Adipocyte (in vitro differentiated cells): ENCODE measurements around the gene ARHGAP40.

ENCODE experiments used
- DNase-seq: peaks from one replicate; pipeline ENCODE4 v3.0.0-alpha.2; 2015; ENCODE audit warnings: low read depth
- H3K27me3 ChIP-seq: replicated peaks from 2 replicates; pipeline ENCODE4 v1.7.0; 2013; ENCODE audit warnings: mild to moderate bottlenecking, low read length, moderate library complexity; ENCODE audit not compliant: control insufficient read depth, insufficient read depth
- H3K36me3 ChIP-seq: 2 replicates; pipeline ENCODE4 v1.7.0; 2013; ENCODE audit warnings: low read length, mild to moderate bottlenecking, moderate library complexity; ENCODE audit not compliant: control insufficient read depth, insufficient read depth, severe bottlenecking
- H3K4me1 ChIP-seq: 2 replicates; pipeline ENCODE4 v1.7.0; 2013; ENCODE audit warnings: mild to moderate bottlenecking, low read length, moderate library complexity; ENCODE audit not compliant: control insufficient read depth, insufficient read depth
- H3K4me3 ChIP-seq: 2 replicates; pipeline ENCODE4 v1.7.0; 2013; ENCODE audit warnings: mild to moderate bottlenecking, low read length, moderate library complexity
- H3K9ac ChIP-seq: 2 replicates; pipeline ENCODE4 v1.7.0; 2013; ENCODE audit warnings: mild to moderate bottlenecking, low read length, moderate library complexity
- H3K9me3 ChIP-seq: 2 replicates; pipeline ENCODE4 v1.7.0; 2013; ENCODE audit warnings: mild to moderate bottlenecking, low read length, moderate library complexity; ENCODE audit not compliant: control insufficient read depth

Gene ARHGAP40

DNA sequence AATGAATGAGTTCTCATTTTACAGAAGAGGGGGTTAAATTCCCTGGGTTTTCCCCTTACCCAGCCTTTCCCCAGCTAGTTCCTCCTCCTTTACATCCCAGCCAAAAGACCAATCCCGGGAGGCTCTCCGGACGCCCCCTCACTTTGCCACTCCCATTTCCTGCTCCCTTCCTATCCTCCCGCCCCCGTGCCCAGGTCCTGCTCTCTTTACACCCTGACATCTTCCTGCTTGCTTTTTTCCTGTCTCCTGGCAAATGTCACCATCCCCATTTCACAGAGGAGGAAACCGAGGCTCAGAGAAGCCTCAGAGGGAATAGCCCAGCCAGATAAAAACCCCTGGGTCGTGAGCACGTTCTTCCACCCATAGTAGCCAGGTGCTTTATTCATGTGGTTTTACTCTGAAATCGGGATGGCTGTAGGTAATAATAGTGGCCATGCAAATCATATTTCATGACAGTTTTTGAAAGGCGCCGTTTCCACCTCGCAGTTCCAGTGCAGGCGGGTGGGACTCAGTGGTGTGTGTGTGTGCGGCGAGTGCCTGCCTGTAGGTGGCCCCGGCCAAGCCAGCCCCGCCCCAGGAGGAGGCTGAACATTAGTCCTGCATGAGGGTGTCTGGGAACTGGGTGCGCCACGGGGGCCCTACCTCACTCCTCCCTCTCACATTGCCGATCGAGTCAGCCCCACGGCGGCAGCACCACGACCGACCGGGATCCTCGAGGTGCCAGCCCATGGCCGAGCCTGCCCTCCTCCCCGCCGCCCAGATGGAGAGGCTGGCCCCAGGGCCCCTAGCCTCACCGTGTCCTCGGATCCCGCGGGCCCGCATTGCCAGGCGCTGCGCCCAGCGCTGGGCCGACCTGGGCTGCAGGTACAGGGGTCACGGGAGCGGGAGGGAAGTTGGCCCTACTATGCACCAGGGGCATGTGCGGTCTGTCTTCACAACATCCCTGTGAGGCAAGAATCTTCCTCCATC, at the start of gene ARHGAP40:
Gene ARHGAP40, plus strand, starts transcription at position 594 of the 969 bp plus-strand sequence.
- H3K9me3 ChIP-seq, result no peaks in the 10 kb centered on the region
- peaks cover 62% of the 10 kb centered on the region for H3K27me3 ChIP-seq
- no peaks in the 10 kb centered on the region for H3K4me1 ChIP-seq
- DNase-seq, result no peak
- no peaks in the 10 kb centered on the region for H3K36me3 ChIP-seq
- H3K4me3 ChIP-seq, result no peak within 1 kb of the TSS
- H3K9ac ChIP-seq, result no peak within 1 kb of the TSS

DNA sequence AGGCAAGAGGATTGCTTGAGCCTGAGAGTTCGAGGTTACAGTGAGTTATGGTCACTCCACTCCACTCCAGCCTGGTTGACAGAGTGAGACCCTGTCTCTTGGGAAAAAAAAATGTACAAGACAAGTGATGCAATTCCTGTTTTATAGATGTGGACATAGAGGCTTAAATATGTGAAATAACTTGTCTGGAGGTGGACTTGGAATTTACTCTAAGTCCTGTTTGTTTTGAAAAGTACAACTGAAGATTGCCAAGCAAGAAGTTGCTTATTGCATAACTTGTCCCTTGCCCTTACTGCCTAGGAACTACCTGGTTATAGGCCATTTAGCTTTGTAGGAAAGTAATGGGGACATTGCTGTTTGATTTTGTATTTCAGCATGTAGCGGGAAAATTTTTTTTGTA, 46.6 kb upstream of the ARHGAP40 start:
- no peaks in the 10 kb centered on the region for H3K9me3 ChIP-seq

DNA sequence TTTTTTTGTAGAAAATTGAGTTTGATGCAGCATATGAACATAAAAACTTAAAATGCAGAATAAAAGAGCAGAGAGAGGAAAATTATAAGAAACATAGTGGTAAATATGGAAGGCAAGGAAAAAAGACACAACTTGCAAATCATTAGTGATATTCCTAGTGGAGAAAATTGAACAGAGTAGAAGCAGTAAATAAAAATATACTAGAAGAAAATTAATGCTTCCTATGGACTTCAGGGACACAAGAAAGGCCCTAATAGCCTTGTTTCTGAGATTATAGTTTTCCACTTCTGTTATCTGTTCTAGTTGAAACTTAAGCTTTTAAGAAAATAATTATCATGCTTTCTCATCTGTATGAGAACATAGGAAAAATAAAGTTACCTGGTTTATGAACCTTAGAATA, 46.2 kb upstream of the ARHGAP40 start:
- no peaks in the 10 kb centered on the region for H3K27me3 ChIP-seq
- H3K4me1 ChIP-seq, result peaks cover 11% of the 10 kb centered on the region
- no peak overlapping the region for H3K9ac ChIP-seq
- no peak overlapping the region for H3K4me3 ChIP-seq
- no peak for DNase-seq
- H3K9me3 ChIP-seq, result no peaks in the 10 kb centered on the region
- H3K36me3 ChIP-seq, result peaks cover 93% of the 10 kb centered on the region

More for the DNA sequence above, 46.6 kb upstream of the ARHGAP40 start:
- Histone ChIP-seq H3K4me3 (no peak overlapping the region), H3K9ac (no peak overlapping the region), H3K27me3 (no peaks in the 10 kb centered on the region), H3K4me1 (peaks cover 11% of the 10 kb centered on the region), H3K36me3 (peaks cover 89% of the 10 kb centered on the region)
- DNase-seq, result no peak

DNA sequence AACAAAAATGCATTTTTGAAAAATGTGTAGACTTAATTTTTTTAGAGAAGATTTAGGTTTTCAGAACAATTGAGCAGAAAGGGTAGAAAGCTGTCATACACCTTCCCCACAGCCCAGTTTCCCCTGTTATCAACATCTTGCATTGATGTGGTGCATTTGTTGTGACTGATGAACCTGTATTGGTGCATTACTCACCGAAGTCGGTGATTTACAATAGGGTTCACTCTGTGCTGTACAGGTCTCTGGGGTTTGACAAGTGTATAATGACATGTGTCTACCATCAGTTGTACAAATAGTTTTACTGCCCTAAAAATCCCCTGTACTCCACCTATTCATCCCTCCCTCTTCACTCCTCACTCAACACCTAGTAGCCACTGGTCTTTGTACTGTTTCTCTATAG, 44.4 kb upstream of the ARHGAP40 start:
- Histone ChIP-seq H3K4me1 (peaks cover 11% of the 10 kb centered on the region), H3K27me3 (no peaks in the 10 kb centered on the region), H3K9ac (no peak overlapping the region), H3K9me3 (no peaks in the 10 kb centered on the region), H3K36me3 (peaks cover 78% of the 10 kb centered on the region), H3K4me3 (no peak overlapping the region)
- DNase-seq, result no peak

DNA sequence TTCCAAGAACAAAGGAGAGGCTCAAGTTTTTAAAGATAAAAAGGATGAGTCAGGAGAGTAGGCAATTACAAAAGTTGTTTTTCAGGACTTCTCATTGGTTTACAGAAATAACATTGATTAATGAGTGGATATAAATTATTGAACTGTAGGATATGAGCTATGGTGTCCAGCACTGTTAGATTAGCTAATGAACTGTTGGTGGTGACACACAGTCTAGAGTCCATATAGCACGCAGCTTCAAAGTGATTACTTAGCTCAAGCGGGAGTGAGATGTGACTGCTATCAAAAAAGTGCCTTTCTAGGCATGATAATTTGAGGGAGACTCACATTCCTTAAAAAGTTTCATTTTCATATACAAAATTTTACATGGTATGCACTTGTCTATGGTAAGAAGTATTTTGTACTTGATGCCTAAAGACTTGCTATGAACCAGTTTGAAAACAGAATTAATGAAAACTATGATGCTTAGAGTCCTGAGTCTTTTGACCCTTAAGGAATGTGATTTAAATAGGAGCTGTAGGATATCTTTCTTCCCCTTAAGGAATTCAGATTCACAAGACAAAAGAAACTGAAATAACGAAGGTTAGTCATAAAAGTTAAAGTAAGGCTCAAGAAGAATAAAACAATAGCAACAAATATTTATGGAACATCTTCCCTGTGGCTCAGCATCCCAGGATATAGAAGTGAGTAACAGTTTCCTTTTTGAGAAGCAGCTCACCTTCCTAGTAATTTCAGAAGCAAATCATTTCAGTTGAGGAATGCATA, 42.8 kb upstream of the ARHGAP40 start:
- no peak for DNase-seq
- H3K9me3 ChIP-seq, result no peaks in the 10 kb centered on the region
- no peak overlapping the region for H3K4me3 ChIP-seq
- peaks cover 75% of the 10 kb centered on the region for H3K36me3 ChIP-seq
- no peak overlapping the region for H3K9ac ChIP-seq
- H3K27me3 ChIP-seq, result no peaks in the 10 kb centered on the region
- peaks cover 11% of the 10 kb centered on the region for H3K4me1 ChIP-seq

DNA sequence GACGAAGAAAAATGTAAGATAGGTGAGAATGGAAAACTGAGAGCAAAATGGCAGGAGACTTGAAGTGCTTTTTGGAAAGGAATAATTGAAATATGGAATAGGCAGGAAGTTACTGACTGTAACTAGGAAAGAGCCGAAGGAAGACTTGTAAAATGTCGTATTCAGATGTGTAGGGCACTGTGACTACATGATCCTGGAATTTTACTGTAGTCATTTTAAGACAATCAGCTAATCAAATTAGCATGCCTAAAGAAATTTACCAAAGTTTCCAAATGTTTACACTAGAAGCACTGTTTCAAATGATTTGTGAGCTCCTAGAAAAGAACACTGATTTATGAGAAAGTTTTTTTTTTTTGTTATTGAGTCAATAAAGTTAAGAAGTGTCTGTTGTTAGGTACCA, 41.8 kb upstream of the ARHGAP40 start:
- peaks cover 65% of the 10 kb centered on the region for H3K36me3 ChIP-seq
- H3K27me3 ChIP-seq, result no peaks in the 10 kb centered on the region
- no peak overlapping the region for H3K4me3 ChIP-seq
- no peak overlapping the region for H3K9ac ChIP-seq
- H3K9me3 ChIP-seq, result no peaks in the 10 kb centered on the region
- peak; percentile 42 for DNase-seq
- H3K4me1 ChIP-seq, result peaks cover 4% of the 10 kb centered on the region

DNA sequence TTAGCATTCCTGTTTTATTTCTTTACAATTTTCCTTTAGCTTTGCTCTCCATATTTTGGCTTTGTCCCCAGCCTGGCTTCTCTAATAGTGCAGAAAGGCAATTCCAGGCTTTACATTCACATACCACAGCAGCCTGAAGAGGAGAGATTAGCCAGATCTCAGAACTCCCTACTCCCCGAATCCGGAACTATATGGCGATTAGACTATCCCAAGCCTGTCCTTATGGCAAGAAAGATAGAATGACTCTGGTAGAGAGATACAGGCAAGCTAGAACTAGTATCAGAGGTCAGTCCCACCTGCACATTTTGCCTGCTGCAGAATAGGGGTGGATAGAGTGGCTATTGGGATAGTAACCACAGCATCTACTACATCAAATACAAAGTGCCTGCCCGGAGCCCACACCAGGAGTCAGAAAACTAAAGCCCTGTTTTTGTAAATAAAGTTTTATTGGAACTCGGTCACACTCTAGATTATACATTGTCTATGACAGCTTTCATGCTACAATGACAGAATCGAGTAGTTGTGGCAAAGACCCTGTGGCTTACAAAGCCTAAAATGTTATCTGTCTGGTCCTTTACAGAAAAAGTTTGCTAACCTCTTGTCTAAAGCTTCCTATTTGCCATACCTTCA, 37.7 kb upstream of the ARHGAP40 start:
- H3K4me1 ChIP-seq, result no peaks in the 10 kb centered on the region
- no peak overlapping the region for H3K9ac ChIP-seq
- H3K4me3 ChIP-seq, result no peak overlapping the region
- peaks cover 57% of the 10 kb centered on the region for H3K36me3 ChIP-seq
- no peaks in the 10 kb centered on the region for H3K27me3 ChIP-seq
- no peak for DNase-seq
- no peaks in the 10 kb centered on the region for H3K9me3 ChIP-seq

DNA sequence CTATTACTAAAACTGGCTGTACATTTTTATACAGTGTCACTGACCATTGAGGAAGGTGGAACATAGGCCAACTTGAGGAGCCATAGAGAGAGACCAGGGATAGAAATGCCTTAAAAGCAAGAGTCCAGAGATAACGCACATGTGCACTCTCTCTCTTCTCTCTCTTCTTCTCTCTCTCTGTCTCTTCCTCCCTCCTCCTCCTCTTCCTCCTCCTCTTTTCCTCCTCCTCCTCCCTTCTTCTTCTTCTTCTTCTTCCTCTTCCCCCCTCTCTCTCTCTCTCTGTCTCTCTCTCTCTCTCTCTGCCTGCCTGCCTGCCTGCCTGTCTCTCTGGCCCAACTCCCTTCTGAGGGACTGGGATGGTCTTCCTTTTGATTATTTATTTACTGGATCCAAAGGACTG, 36.9 kb upstream of the ARHGAP40 start:
- no peaks in the 10 kb centered on the region for H3K4me1 ChIP-seq
- H3K4me3 ChIP-seq, result no peak overlapping the region
- H3K9me3 ChIP-seq, result no peaks in the 10 kb centered on the region
- no peak overlapping the region for H3K9ac ChIP-seq
- H3K36me3 ChIP-seq, result peaks cover 57% of the 10 kb centered on the region
- H3K27me3 ChIP-seq, result no peaks in the 10 kb centered on the region
- no peak for DNase-seq

DNA sequence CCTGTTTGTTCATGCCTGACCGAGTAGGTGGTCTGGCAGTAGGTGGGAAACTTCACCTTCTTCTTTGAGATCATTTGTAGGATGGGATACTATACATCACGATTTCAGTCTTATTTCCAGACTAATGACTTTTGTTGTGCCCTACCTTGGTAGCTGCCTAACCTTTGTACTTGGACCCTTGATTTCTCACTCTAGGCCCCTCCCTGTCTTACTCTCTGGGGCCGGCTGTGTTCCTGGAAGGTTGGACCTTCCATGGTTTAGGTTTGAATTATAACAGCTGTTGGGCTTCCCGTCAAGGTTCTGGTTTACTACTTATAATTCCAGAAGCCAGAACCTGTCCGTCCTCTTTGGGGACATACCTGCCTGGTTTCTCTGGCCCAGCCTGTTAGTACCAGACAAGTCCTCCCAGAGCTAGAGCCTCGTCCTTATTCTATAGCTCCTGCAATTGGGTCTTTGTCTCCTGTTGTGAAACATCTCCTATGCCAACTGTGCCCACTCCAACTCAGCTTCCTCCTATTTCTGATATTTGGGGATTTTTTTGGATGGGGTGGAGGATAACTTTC, 35.5 kb upstream of the ARHGAP40 start:
- H3K4me1 ChIP-seq, result no peaks in the 10 kb centered on the region
- H3K9ac ChIP-seq, result no peak overlapping the region
- H3K9me3 ChIP-seq, result no peaks in the 10 kb centered on the region
- H3K4me3 ChIP-seq, result no peak overlapping the region
- DNase-seq, result no peak
- H3K27me3 ChIP-seq, result no peaks in the 10 kb centered on the region
- H3K36me3 ChIP-seq, result peaks cover 61% of the 10 kb centered on the region

DNA sequence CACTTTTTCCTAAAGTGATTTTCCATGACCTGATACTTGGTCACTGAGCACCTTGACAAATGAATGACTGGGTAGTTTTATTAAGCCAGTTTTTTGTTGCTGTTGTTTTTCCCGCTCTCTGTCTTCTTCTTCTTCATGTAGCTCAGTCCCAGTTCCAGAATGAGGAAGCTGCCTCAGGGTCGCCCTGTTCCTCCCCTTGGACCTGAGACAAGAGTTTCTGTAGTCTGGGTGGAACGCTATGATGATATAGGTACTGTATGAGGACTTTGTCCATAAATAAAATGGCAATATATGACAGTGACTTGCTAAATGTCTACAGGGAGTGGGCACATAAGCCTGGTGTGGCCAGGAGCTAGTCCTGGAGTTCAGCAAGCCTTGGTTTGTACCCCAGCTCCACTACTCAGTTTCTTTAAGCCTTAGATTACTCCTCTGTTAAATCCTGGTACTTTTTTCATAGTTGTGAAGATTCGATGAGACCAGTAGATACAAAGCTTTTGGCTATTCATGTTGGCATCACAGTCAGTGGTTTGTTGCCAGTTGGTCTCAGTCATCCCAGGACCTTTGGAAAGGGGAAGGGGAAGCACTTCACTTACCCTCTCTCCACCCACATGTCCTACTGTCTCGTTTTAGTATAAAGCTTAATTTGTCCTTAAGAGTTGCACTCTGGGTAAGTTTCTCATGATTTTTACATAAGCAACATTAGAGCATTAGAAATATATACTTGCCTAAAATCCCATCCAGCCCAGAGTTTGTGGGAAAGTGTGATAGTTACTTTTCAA, 31.7 kb upstream of the ARHGAP40 start:
- H3K36me3 ChIP-seq, result peaks cover 73% of the 10 kb centered on the region
- no peak for DNase-seq

More for the DNA sequence above, 31.7 kb upstream of the ARHGAP40 start:
- no peak overlapping the region for H3K9ac ChIP-seq
- no peak overlapping the region for H3K4me3 ChIP-seq
- H3K9me3 ChIP-seq, result no peaks in the 10 kb centered on the region
- peaks cover 5% of the 10 kb centered on the region for H3K4me1 ChIP-seq
- no peaks in the 10 kb centered on the region for H3K27me3 ChIP-seq
